Ascending aorta (tissue), 2 donors: ENCODE results near the gene CFAP20. TPM values are rescaled to one million over a fixed set of nuclear protein-coding genes. Genes with fewer than 3 reads are reported as not detected.

Experiments used
- DNase-seq, 2 donors: peaks; one replicate each; pipeline ENCODE4 v3.0.0-alpha.2; 2019; ENCODE audit warnings: low spot score in 2 of 2
- H3K27ac ChIP-seq, 2 donors: fragments of 200-600 bp; sonication (generic); one replicate each; pipeline ENCODE4 v1.5.1; 2016 to 2017; ENCODE audit warnings: mild to moderate bottlenecking in 1 of 2
- H3K27me3 ChIP-seq: fragments of 200-600 bp; sonication (generic); one replicate; pipeline ENCODE4 v1.5.1; 2017
- H3K36me3 ChIP-seq, 2 donors: fragments of 200-600 bp; sonication (generic); one replicate each; pipeline ENCODE4 v1.5.1; 2016
- H3K4me1 ChIP-seq, 2 donors: fragments of 200-600 bp; sonication (generic); one replicate each; pipeline ENCODE4 v1.5.1; 2016 to 2017; ENCODE audit warnings: mild to moderate bottlenecking in 1 of 2
- H3K4me3 ChIP-seq, 2 donors: fragments of 200-600 bp; sonication (generic); one replicate each; pipeline ENCODE4 v1.5.1; 2016 to 2017; ENCODE audit warnings: mild to moderate bottlenecking in 1 of 2
- H3K9me3 ChIP-seq, 2 donors: fragments of 200-600 bp; sonication (generic); one replicate each; pipeline ENCODE4 v1.5.1; 2016
- CTCF ChIP-seq, 3 experiments: fragments of 200-600 bp in 2 of 3; fragments of 450-650 bp in 1 of 3; sonication (generic) in 2 of 3; IDR thresholded peaks; one replicate each; pipeline ENCODE4 v1.5.1; 2016 to 2019; ENCODE audit warnings: antibody characterized with exemption in 3 of 3, mild to moderate bottlenecking in 1 of 3, moderate library complexity in 1 of 3
- intact Hi-C: fragments of 100-400 bp; cut with DNase I; formaldehyde crosslinking; loops from one replicate; pipeline ENCODE4 v1.15.1; 2023
- total RNA-seq: library from RNA; depleted of rRNA; stranded (reverse); fragments of >200 nt; gene quantifications from one replicate; pipeline ENCODE4 v1.1.0, GENCODE V29; 2016

The CFAP20 gene
- total RNA-seq, 1 donor from 2014 or later, result 39.1 TPM

DNA sequence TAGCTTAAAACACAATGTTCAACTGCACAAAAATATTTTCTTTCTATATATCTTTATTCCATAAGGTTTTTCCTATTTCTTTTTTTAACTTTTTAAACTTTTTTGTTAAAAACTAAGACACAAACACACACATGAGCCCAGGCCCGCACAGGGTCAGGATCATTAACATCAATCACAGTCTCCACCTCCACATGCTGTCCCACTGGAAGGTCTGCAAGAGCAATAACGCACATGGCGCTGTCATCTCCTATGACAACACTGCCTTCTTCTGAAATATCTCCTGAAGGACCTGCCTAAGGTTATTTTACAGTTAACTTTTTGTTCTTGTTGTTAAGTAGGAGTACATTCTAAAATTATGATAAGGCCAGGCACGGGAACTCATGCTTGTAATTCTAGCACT, 4.1 kb downstream of the CFAP20 start:
- H3K27ac ChIP-seq, result no peak overlapping the region
- no peak overlapping the region for H3K4me3 ChIP-seq
- TF ChIP-seq CTCF (IDR thresholded peaks at IDR 0.05), result no peak
- no peaks in the 10 kb centered on the region for H3K36me3 ChIP-seq
- peaks cover 17 to 50% of the 10 kb centered on the region in 2 donors for H3K4me1 ChIP-seq
- H3K9me3 ChIP-seq, result no peaks in the 10 kb centered on the region
- intact Hi-C loops, result loop anchor here (5.0 kb wide), 3 partner anchors 72 to 588 kb away; partner anchors contain the start of genes CCDC102A and CSNK2A2
- no peaks in the 10 kb centered on the region for H3K27me3 ChIP-seq
- DNase-seq, result no peak

DNA sequence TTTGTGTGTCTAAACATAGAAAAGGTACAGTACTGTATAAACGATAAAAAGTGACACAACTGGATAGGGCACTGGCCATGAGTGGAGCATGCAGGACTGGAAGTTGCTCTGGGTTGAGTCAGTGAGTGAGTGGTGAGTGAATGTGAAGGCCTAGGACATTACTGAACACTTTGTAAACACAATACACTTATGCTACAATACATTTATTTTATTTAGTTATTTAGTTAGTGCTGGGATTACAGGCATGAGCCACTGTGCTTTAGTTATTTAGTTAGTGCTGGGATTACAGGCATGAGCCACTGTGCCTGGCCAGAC, 4.6 kb downstream of the CFAP20 start:
- H3K36me3 ChIP-seq, result no peaks in the 10 kb centered on the region
- peaks cover 17 to 50% of the 10 kb centered on the region in 2 donors for H3K4me1 ChIP-seq
- H3K9me3 ChIP-seq, result no peaks in the 10 kb centered on the region
- no peak overlapping the region for H3K4me3 ChIP-seq
- DNase-seq, result no peak
- H3K27me3 ChIP-seq, result no peaks in the 10 kb centered on the region
- TF ChIP-seq CTCF (IDR thresholded peaks at IDR 0.05), result no peak
- intact Hi-C loops, result no loop called here
- H3K27ac ChIP-seq, result no peak overlapping the region

GRCh38 chr16:58123896-58124600, 5.1 kb downstream of the CFAP20 start:
- no peak overlapping the region for H3K4me3 ChIP-seq
- H3K27ac ChIP-seq, result no peak overlapping the region
- intact Hi-C loops, result no loop called here

GRCh38 chr16:58121132-58121531, 8.0 kb downstream of the CFAP20 start:
- no peaks in the 10 kb centered on the region for H3K27me3 ChIP-seq
- peaks cover 0 to 5% of the 10 kb centered on the region in 2 donors for H3K36me3 ChIP-seq
- no peak overlapping the region for H3K27ac ChIP-seq
- H3K9me3 ChIP-seq, result no peaks in the 10 kb centered on the region
- H3K4me3 ChIP-seq, result no peak overlapping the region
- TF ChIP-seq CTCF (IDR thresholded peaks at IDR 0.05), result no peak
- intact Hi-C loops, result no loop called here
- no peak for DNase-seq
- H3K4me1 ChIP-seq, result peaks cover 3 to 39% of the 10 kb centered on the region in 2 donors

More at GRCh38 chr16:58123896-58124600, 5.1 kb downstream of the CFAP20 start:
- H3K36me3 ChIP-seq, result no peaks in the 10 kb centered on the region
- DNase-seq, result no peak
- H3K4me1 ChIP-seq, result peaks cover 17 to 55% of the 10 kb centered on the region in 2 donors
- H3K9me3 ChIP-seq, result no peaks in the 10 kb centered on the region
- no peaks in the 10 kb centered on the region for H3K27me3 ChIP-seq
- TF ChIP-seq CTCF (IDR thresholded peaks at IDR 0.05), result no peak

GRCh38 chr16:58120234-58120633, 8.9 kb downstream of the CFAP20 start:
- no peak for TF ChIP-seq CTCF (IDR thresholded peaks at IDR 0.05)
- no peaks in the 10 kb centered on the region for H3K9me3 ChIP-seq
- peaks cover 8 to 14% of the 10 kb centered on the region in 2 donors for H3K36me3 ChIP-seq
- no peaks in the 10 kb centered on the region for H3K27me3 ChIP-seq
- no peak overlapping the region for H3K4me3 ChIP-seq
- H3K4me1 ChIP-seq, result peaks cover 0 to 30% of the 10 kb centered on the region in 2 donors
- no peak for DNase-seq
- intact Hi-C loops, result no loop called here
- H3K27ac ChIP-seq, result no peak overlapping the region

DNA sequence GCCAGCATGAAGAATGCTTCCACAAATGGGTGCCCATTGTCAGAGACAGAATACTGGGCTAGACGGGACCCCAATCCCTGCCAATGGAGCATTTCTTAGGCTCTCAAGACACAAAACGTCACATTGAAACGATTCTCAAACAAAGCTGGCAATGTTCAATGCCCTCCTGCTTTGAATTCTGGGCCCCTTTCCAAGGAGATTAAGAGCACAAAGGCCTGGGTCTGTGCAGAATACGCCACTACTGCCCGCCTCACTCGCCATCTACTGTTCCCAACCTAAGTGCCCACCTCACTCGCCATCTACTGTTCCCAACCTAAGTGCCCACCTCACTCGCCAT, 9.7 kb downstream of the CFAP20 start:
- H3K4me1 ChIP-seq, result peaks cover 0 to 29% of the 10 kb centered on the region in 2 donors
- peaks cover 16 to 22% of the 10 kb centered on the region in 2 donors for H3K36me3 ChIP-seq
- H3K27ac ChIP-seq, result no peak overlapping the region
- intact Hi-C loops, result no loop called here
- no peaks in the 10 kb centered on the region for H3K27me3 ChIP-seq
- H3K9me3 ChIP-seq, result no peaks in the 10 kb centered on the region
- H3K4me3 ChIP-seq, result no peak overlapping the region
- no peak for DNase-seq
- no peak for TF ChIP-seq CTCF (IDR thresholded peaks at IDR 0.05)
